ENCODE measurements around the gene B3GALNT2. TPM values are rescaled to one million over a fixed set of nuclear protein-coding genes. Genes with fewer than 3 reads are reported as not detected.
"Not testable (repeated sequence)": the region's sequence is repeated elsewhere in the genome, so short reads cannot be mapped to it uniquely, and the experiment has no call there.

The B3GALNT2 gene
- total RNA-seq: 28.2 and 33.2 TPM in 2 replicates
- polyA plus RNA-seq (2012): 16.9 TPM

DNA sequence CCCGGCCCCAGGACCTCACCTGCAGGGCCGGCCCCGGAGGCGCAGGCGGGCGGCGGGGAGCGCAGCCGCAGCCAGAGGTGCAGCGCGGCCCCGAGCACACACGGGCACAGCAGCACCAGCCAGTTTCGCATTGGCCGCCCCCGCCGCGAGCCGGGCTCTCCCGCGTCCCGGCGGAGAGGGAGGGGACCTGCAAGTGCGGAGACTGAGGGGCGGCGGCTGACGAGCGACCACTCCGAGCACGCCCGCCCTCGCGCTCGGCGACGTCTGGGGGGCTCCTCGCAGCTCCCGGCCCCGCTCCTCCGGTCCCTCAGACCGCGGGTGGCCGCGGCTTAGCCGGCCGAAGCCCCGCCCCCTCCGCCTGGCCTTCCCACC, at the start of gene B3GALNT2:
Gene B3GALNT2, minus strand, starts transcription at position 331 of the 372 bp plus-strand sequence. Its CDS starts 200 bp downstream, at position 131.
- no peak for DNase-seq (ENCODE audit: low read depth)

- DNase-seq (ENCODE audit: low read depth): no peak
Measured at GRCh38 chr1:235553112-235553551, 48.9 kb upstream of the B3GALNT2 start.

DNA sequence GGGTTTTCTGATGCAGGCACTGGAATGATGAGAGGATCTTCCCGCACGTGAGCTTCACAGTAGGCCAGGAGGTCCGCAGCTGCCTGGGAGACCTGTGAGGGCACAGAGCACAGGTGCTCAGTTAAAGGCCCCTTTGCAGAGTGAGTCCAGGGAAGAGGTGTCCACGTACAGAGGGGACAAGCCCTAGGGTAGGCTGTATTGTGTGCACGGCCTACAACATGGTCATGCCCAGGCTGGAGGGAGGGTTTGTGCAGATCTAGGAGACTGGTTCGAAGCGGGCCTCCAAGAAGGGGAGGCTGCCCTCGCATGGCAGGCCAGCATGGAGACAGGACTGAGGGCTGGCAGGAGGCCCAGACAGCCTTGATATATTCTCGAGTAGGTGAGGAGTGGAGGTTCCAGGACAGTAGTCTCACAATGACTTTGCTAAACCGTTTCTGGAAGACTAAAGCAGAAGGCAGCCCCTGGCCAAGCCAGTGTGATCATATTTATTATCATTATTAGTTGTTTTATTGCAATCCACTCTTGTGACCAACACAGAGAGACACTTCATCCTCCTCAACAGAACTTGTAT, 48.0 kb upstream of the B3GALNT2 start:
- DNase-seq (ENCODE audit: low read depth): no peak

GRCh38 chr1:235549351-235550139, 45.3 kb upstream of the B3GALNT2 start:
- no peak for DNase-seq (ENCODE audit: low read depth)

DNA sequence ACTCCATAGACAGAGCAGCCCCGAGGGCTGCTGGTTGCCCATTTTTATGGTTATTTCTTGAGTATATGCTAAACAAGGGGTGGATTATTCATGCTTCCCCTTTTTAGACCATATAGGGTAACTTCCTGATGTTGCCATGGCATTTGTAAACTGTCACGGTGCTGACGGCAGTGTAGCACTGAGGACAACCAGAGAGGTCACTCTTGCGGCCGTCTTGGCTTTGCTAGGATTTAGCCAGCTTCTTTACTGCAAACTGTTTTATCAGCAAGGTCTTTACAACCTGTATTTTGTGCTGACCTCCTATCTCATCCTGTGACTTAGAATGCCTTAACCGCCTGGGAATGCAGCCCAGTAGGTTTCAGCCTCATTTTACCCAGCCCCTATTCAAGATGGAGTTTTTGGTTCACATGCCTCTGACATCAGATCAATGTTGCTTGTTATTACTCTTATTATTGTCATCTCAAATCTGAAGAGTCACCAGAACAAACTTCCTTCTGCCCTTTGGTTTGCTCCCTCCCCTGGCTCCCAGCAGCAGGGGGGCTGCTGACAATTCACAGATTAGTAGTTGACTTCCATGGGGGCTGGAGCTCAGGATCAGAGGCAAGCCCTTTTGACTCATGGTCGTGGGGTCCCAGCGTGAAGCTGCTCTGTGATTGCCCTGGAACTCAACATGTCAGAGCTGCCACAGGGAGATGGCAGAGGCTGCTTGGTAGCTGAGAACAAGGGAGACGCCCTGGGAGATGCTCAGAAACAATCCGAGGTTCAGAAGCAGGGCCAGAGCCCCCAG, 42.3 kb upstream of the B3GALNT2 start:
- not testable (repeated sequence) for DNase-seq (ENCODE audit: low read depth)

- no peak for DNase-seq (ENCODE audit: low read depth)
Measured at GRCh38 chr1:235545292-235545930, 41.2 kb upstream of the B3GALNT2 start.

GRCh38 chr1:235542845-235543244, 38.6 kb upstream of the B3GALNT2 start:
- not testable (repeated sequence) for DNase-seq (ENCODE audit: low read depth)

GRCh38 chr1:235533476-235534168, 29.4 kb upstream of the B3GALNT2 start:
- DNase-seq (ENCODE audit: low read depth): no peak

GRCh38 chr1:235532360-235532759, 28.1 kb upstream of the B3GALNT2 start:
- DNase-seq (ENCODE audit: low read depth): no peak

DNA sequence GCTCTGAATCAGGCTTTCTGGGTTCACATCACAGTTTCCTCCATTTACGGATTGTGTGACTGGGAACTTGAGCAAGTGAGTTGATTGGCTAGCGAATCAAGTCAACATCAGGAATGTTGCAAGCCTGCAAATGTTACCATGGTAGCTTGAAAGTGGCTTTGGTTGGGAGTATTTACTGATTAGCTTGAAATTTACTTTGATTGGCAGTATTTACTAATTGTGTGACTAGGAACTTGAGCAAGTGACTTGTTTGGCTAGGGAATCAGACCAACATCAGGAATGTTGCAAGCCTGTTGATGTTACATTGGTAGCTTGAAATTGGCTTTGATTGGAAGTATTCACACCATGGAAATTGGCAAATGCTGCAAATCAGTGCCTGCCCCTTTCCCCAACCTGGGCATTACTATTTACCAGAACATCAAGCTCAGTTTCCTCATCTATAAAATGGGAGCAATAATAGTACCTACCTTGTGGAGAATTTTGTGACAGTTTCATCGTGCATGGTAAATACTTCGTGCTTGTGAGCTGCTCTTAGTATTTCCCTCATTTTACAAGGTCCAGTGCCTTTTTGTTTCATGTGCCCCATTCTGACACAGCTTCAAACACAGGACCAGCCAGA, 23.1 kb upstream of the B3GALNT2 start:
- no peak for DNase-seq (ENCODE audit: low read depth)

DNA sequence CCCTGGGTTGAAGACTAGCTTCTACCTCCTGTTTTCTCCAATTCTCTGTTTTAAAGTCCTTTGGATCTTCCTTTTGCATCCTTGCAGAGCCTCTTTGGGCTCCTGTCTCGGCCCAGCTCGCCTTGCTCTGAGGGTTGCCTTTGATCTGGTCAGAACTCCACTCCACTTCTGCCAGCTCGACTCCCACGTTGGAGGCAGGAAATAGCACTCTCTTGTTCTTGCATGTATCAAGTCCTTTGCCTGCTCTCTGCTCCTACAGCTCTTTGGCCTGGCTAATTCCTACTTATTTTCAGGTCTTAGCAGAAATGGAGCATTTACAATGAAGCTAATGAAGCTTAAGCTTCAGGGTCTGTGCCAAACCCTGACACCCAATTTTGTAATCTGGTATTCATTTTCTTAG, 21.1 kb upstream of the B3GALNT2 start:
- no peak for DNase-seq (ENCODE audit: low read depth)

DNA sequence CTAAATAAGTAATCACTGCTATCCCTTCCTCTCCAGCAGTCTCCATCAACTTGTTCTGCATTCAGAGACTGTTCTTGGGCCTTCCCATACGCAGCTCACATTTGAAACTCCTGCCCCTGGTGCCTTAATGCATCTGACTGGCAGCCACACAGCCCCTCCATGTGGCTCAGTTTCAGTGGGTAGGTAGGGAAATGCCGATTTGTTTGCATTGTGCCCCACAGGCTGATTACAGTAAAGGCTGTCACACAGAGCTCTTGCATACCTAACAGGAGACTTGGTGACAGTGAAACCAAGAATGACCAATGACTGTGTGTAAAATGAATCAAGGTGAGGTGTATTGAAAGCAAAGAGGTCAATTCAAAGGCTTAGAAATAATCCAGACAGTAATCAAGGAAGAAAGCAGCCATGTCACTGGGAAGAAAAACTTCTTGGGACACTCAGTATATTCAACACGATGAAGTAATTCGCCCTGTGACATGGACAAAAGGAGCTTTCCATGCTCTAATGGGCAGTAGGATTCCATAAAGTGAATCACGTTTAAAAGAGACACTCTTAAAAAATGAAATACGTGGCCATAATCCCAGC, 12.7 kb upstream of the B3GALNT2 start:
- no peak for DNase-seq (ENCODE audit: low read depth)

DNA sequence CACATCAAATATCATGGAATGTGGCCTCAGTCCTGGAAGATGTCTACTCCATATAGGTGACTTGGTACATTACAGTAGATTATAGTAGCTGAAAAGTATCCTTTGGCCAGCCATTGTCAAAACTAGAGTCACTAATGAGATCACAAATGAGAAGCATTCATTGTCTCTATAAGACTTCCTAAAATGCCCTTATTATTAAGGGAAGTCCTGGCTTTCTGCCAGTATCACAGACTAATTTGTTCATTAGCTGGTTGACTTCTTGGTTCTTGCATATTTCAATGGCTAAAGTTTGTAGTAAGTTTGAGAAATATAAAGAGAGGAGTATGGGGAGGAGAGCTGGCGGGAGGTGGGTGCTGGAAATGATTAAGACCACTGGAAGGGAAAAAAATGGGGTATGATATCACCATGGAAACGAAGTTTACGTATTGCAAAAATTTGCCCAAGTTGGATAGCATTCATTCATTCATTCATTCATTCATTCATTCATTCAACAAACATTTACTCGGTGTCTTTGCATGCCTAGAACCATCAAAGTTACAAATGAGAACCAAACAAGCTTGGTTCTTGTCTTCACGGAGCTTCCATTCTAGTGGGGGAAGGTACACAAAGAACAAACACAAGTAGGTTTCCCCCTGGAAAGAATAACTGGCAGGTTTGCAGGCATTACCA, 11.7 kb upstream of the B3GALNT2 start:
- DNase-seq (ENCODE audit: low read depth): no peak

GRCh38 chr1:235513495-235514366, 9.5 kb upstream of the B3GALNT2 start:
- peak; percentile 81 for DNase-seq (ENCODE audit: low read depth)

- no peak for DNase-seq (ENCODE audit: low read depth)
Measured at GRCh38 chr1:235511470-235512240, 7.4 kb upstream of the B3GALNT2 start.

- DNase-seq (ENCODE audit: low read depth): no peak
Measured at GRCh38 chr1:235510823-235511222, 6.6 kb upstream of the B3GALNT2 start.

- DNase-seq (ENCODE audit: low read depth): no peak
Measured at GRCh38 chr1:235507623-235508022, 3.4 kb upstream of the B3GALNT2 start.
